H1 (cell line): ENCODE results near the gene PLCB2.

Source experiments
- CEBPB ChIP-seq: IDR thresholded peaks from 2 replicates; pipeline ENCODE4 v1.6.1; 2012; ENCODE audit warnings: low read depth, low read length
- CHD1 ChIP-seq: IDR thresholded peaks from 2 replicates; pipeline ENCODE4 v1.6.1; 2012; ENCODE audit warnings: low read depth, low read length, improper control_type of control experiment
- EP300 ChIP-seq, 2 experiments: IDR thresholded peaks; 1 replicate in 1 of 2; 2 replicates in 1 of 2; pipeline ENCODE4 v1.6.1; 2011 to 2012; ENCODE audit warnings: low read depth in 2 of 2, low read length in 2 of 2, mild to moderate bottlenecking in 2 of 2, borderline replicate concordance in 1 of 2, inconsistent platforms in 1 of 2, moderate library complexity in 1 of 2
- FOSL1 ChIP-seq: IDR thresholded peaks from 2 replicates; pipeline ENCODE4 v1.6.1; 2011; ENCODE audit warnings: mild to moderate bottlenecking, low read depth, low read length, moderate library complexity; ENCODE audit not compliant: insufficient read depth
- JUN ChIP-seq: IDR thresholded peaks from 2 replicates; pipeline ENCODE4 v1.6.1; 2011; ENCODE audit warnings: low read depth, mild to moderate bottlenecking, improper control_type of control experiment, low read length
- POLR2A ChIP-seq, 2 experiments: IDR thresholded peaks; 1 replicate in 1 of 2; 2 replicates in 1 of 2; pipeline ENCODE4 v1.6.1; 2011; ENCODE audit warnings: low read depth in 2 of 2, low read length in 2 of 2, mild to moderate bottlenecking in 2 of 2; ENCODE audit errors: control extremely low read depth in 1 of 2
- TAF1 ChIP-seq: IDR thresholded peaks from 2 replicates; pipeline ENCODE4 v1.6.1; 2011; ENCODE audit warnings: mild to moderate bottlenecking, low read depth, low read length
- TF ChIP-seq, protein P1 (sequence below): IDR thresholded peaks from 2 replicates; pipeline ENCODE4 v1.6.1; 2012; ENCODE audit warnings: inconsistent platforms
- TF ChIP-seq, protein P2 (sequence below), 3 experiments: IDR thresholded peaks; 1 replicate in 2 of 3; 2 replicates in 1 of 3; pipeline versions ENCODE4 v1.5.1 to v1.6.1; 2011; ENCODE audit warnings: low read length in 3 of 3, mild to moderate bottlenecking in 3 of 3, inconsistent platforms in 2 of 3, low read depth in 1 of 3, moderate library complexity in 1 of 3; ENCODE audit not compliant: insufficient read depth in 1 of 3; ENCODE audit errors: control extremely low read depth in 1 of 3

DNA sequence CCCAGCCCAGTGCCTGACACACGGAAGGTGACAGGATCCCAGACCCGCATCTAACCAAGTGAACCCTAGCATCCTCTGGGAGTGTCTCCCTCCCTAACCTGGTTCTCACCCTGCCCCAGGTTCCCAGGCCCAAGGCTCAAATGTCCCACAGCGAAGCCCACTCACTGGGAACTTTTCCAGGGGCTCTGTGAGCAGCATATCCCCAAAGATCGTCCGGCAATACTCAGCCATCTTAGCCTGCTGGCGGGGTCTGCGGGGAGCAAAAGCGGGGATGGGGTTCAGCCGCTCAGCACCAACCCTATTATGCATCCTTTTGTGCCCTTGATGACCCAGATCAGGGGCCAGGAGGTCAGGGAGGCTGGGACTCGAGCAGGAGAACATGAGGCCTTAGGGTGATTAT, 10.4 kb downstream of the PLCB2 start:
- TF ChIP-seq TAF1 (no peak), FOSL1 (no peak), EP300 (IDR thresholded peaks at IDR 0.05; ENCODE audit: borderline replicate concordance in 1 of 2, low read depth in 2 of 2, low read length in 2 of 2) (no peak), JUN (no peak), CEBPB (no peak), POLR2A (IDR thresholded peaks at IDR 0.05; ENCODE audit: control extremely low read depth in 1 of 2, low read depth in 2 of 2, low read length in 2 of 2) (no peak), CHD1 (no peak)
- TF ChIP-seq, protein P1, sequence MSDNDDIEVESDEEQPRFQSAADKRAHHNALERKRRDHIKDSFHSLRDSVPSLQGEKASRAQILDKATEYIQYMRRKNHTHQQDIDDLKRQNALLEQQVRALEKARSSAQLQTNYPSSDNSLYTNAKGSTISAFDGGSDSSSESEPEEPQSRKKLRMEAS = no peak
- TF ChIP-seq, protein P2, sequence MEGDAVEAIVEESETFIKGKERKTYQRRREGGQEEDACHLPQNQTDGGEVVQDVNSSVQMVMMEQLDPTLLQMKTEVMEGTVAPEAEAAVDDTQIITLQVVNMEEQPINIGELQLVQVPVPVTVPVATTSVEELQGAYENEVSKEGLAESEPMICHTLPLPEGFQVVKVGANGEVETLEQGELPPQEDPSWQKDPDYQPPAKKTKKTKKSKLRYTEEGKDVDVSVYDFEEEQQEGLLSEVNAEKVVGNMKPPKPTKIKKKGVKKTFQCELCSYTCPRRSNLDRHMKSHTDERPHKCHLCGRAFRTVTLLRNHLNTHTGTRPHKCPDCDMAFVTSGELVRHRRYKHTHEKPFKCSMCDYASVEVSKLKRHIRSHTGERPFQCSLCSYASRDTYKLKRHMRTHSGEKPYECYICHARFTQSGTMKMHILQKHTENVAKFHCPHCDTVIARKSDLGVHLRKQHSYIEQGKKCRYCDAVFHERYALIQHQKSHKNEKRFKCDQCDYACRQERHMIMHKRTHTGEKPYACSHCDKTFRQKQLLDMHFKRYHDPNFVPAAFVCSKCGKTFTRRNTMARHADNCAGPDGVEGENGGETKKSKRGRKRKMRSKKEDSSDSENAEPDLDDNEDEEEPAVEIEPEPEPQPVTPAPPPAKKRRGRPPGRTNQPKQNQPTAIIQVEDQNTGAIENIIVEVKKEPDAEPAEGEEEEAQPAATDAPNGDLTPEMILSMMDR (IDR thresholded peaks at IDR 0.05; ENCODE audit: control extremely low read depth in 1 of 3, insufficient read depth in 1 of 3, low read depth in 1 of 3, low read length in 3 of 3) = no peak
